Stimulated activated CD4-positive, alpha-beta T cell treated with anti-CD3 and anti-CD28 coated beads, Interleukin-4, amount 100 ng/mL, for 24 hours (primary cell): Measurements from ENCODE around the gene CIAO2B.
"Not testable (repeated sequence)": the region's sequence is repeated elsewhere in the genome, so short reads cannot be mapped to it uniquely, and the experiment has no call there.

Experiments used
- DNase-seq: peaks from one replicate; pipeline ENCODE4 v3.0.0-alpha.2; 2020

The CIAO2B gene

DNA sequence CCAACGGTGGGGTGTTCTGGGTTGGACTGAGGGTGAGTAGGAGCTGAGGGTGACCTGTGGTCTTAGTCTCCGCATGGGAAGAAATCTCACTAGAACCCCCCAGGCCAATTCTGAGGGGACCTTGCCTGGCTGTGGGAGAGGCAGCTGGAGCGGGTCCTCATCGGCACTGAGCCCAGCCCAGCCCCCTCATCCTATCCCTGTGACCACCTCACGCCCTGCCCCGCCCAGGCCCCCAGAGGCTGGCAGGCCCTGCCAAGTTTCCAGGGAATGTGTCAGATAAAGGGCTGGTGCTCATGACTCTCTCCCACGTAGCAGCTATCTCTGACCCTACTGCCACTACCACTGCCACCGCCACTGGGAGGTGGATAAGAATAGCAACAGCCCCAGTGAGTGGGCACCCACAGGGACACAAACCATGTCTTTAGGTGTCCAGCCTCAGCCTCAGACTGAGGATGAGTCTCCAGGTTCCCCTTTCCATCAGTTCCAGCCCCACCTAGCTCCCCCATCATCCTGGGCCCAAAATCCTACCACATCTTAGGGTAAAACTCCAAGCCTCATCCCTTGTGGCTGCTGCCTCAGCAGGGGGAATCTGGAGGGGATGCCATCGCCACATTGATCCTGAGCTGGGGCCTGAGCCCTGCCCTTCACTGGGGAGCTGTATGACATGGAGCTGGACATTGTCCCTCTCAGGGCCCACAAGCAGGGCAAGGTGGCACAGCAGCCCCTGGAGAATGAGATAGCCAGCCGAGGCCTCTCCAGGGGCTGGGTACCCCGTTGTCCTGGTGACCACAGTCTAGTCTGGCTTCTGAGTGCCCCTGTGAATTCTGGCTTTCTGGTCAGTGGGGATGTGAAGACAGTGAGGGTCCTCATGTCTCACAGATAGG, 30.4 kb downstream of the CIAO2B start:
- DNase-seq = no peak

GRCh38 chr16:66902648-66903543, 31.3 kb downstream of the CIAO2B start:
- DNase-seq = no peak

DNA sequence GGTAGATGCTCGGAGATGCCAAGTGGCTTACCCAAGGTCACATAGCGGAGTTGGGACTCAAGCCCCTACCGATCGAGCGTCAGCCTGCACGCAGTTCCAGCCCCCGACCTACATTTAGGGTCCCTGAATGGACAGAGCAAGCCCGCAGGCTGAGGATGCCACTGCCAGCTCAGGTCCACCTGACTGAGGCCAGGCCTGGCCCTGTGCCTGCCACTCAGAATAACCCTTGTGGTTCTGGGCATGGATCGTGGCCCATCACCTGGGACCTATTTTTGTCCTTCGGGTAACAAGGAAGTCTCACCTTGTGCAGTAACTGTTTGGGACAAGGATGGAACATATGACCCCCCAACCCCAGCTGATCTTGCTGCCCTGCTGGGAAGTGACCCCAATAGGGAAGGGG, 32.6 kb downstream of the CIAO2B start:
- DNase-seq = no peak

DNA sequence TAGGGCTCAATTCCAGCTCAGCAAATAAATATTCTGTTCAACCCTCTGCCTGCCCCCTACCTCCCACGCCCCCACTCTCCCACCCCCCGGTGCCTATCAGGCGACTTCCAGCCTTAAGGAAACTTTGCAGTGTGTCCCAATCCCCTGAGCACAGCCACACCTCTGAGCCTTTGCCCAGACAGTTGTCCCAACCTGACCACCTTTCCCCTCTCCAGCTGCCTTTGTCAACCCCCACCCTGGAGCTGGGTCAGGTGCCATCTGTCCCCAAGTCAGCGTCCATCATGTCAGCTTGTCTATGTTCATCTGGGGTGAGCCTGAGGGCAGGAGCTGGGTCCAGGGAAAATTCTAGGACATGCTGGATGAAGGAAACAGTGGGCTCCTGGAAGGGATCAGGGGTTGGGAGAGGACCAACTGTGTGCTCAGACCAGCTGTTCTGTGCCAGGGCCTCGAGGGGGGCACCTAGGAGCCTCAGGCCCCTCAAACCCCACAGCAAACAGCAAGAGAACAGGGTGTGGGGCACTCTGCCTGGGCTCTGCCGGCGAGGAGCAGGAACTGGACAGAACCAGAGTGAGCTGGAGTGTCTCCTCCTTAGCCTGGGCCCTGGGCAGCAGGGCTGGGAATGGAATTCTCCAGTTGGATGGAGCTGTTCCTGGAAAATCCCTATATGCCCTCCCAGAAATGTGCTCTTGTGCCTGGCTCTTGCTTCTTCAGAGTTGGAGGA, 33.3 kb downstream of the CIAO2B start:
- no peak for DNase-seq

DNA sequence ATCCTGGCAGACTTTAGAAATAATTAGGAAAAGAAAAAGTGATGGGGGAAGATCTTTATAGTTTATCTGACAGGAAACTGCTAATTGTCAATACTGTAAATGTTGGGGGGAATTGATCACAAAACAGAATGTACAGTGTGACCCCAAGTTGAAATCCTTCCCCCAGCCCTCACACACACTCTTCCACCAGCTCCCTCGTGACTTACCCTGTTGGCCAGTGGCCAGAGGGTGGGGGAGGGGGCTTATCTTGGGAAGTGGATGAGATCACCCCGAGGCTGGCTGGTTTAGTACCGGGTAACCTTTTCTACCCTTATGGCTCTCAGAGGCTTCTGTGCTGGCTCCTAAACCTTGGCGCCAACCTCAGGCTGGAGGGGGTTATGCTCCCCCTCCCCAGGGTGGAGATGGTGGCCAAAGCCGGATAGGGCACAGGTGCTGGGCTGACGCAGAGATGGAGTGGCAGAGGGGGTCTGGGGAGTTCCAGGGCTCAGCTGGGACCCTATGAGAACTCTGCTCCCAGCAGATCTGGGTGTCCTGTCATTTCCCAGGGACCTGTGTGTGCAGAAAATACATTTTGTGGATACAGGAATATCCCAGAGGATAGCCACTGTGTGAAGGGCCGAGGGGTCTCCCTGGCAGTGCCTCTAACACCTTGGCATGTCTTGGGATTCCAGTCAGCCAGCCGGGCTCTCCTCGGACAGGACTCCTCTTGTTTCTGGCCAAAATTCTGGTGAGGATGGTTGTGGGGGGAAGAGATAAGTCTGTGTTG, 34.1 kb downstream of the CIAO2B start:
- no peak for DNase-seq

GRCh38 chr16:66899310-66899944, 34.8 kb downstream of the CIAO2B start:
- DNase-seq = no peak

DNA sequence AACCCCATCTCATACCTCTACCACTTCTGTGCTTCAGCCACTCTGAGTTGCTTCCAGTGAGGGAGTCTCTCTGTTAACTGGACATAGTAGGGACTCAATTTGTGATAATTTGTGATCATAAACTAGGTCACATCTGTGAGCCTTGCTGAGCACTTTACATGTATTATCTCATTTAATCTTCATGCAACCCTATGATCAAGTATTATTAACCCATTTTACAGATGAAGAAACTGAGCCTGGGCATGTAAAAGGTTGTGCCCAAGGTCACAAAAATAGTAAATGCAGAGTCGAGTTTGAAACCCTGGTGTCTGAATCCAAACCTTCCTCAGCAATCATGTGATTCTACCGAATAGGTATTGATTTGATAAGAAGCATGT, 35.3 kb downstream of the CIAO2B start:
- DNase-seq = no peak

GRCh38 chr16:66898207-66898606, 36.0 kb downstream of the CIAO2B start:
- DNase-seq = no peak

DNA sequence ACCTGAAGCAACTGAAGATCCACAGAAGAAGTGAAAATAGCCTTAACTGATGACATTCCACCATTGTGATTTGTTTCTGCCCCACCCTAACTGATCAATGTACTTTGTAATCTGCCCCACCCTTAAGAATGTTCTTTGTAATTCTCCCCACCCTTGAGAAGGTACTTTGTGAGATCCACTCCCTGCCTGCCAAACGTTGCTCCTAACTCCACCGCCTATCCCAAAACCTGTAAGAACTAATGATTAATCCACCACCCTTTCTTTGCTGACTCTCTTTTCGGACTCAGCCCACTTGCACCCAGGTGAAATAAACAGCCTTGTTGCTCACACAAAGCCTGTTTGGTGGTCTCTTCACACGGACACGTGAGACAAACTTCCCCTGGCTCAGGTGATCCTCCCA, 37.5 kb downstream of the CIAO2B start:
- DNase-seq = not testable (repeated sequence)

GRCh38 chr16:66895999-66896398, 38.2 kb downstream of the CIAO2B start:
- no peak for DNase-seq

- no peak for DNase-seq
Measured at GRCh38 chr16:66895689-66895979, 38.6 kb downstream of the CIAO2B start.

DNA sequence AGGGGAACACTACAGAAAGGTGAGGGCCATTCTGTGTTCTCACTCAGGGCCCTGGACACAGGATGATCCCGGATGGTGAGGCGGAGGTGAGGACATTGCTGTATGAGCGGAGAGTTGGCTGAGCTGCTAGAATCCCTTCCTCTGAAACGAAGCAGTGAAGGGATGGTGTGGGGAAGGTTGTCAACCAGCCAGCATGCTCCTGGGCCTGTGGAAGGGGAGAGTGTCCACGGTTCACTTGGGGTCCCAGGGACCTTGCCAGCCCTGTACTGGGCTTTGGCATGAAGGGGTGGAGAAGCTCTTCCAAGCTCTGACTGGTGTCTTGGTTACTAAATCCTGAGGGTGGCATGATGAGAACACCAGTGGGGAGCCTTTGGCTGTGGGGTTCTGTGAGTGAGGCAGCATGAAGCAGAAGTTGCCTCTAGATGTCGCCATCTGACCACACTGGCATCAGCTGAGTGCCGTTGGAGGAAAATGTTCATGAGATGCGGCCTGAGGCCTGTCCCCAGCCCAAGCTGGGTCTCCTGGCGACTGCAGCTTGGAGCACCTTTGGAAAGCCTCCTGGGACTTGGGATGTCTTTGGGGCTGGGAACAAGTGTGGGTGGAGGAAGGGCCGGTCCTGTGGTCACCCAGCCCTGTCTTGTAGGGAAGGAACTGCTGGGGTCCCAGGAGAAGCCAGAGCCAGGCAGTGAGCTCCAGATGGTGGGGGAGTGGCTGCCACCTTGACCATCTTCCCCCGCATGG, 39.1 kb downstream of the CIAO2B start:
- DNase-seq = peak; percentile 66

DNA sequence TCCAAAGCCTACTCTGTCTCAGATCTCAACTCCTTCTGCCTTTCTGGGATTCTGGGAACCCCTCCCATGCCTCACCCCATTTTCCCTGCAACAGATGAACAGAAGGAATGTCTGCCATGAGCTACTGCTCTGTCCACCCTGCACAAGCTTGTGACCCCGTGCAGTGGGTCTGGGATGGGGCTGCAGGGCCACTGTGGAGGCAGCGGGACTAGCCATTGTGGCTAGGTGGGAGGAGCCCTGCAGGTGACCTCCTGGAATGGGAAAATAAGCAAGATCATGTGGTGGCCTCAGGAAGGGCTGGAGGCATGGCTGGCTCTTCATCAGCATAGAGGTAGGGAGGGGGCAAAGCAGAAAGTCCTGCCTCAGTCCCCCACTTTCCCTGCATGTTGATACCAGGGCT, 40.1 kb downstream of the CIAO2B start:
- no peak for DNase-seq

- DNase-seq = no peak
Measured at GRCh38 chr16:66891797-66892196, 42.4 kb downstream of the CIAO2B start.

GRCh38 chr16:66891360-66891759, 42.8 kb downstream of the CIAO2B start:
- no peak for DNase-seq

- no peak for DNase-seq
Measured at GRCh38 chr16:66890799-66891198, 43.4 kb downstream of the CIAO2B start.

DNA sequence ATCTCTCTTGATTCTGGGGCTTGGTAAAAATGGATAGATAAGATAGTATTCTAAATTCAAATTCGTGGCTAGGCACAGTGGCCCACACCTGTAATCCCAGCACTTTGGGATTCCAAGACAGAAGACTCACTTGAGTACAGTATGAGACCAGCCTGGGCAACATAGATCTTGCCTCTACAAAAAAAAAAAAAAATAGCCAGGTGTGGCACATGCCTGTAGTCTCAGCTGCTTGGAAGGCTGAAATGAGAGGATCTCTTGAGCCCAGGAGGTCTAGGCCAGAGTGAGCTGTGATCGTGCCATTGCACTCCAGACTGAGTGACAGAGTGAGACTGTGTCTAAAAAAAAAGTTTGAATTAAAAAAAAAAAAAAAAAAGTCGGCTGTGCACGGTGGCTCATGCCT, 44.6 kb downstream of the CIAO2B start:
- DNase-seq = no peak

GRCh38 chr16:66888647-66889615, 45.3 kb downstream of the CIAO2B start:
- DNase-seq = no peak

DNA sequence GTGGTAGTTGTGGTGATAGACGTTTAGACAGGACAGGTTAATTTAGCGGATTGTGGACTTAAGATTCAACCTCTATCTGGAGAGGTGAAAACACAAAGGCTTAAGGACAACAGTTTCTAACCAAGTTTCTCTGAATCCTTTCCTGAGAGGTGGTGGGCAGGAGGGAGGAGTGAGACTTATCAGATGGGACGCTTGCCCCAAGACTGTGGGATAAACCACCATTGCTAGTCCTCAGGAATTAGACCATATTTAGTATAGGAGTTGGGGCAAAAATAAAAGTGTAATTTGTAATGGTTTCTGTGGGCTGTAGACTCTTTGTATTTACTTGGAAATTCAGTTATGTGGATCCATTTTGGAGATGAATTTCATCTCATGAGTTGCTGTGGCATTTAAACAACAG, 47.3 kb downstream of the CIAO2B start:
- no peak for DNase-seq

- no peak for DNase-seq
Measured at GRCh38 chr16:66886321-66886720, 47.9 kb downstream of the CIAO2B start.
